H7 (cell line): ENCODE results near the gene MBOAT1. TPM values are rescaled to one million over a fixed set of nuclear protein-coding genes. Genes with fewer than 3 reads are reported as not detected.

Experiments
- DNase-seq: peaks from one replicate; pipeline ENCODE4 v3.0.0; 2012
- H3K27me3 ChIP-seq: 2 replicates; pipeline ENCODE4 v1.6.0; 2011; ENCODE audit warnings: mild to moderate bottlenecking, low read length; ENCODE audit not compliant: control insufficient read depth, insufficient read depth
- H3K36me3 ChIP-seq: replicated peaks from 2 replicates; pipeline ENCODE4 v1.5.1; 2011; ENCODE audit warnings: low read length; ENCODE audit not compliant: control insufficient read depth, insufficient read depth
- H3K4me3 ChIP-seq: 2 replicates; pipeline ENCODE4 v1.5.1; 2011; ENCODE audit warnings: low read depth, mild to moderate bottlenecking, control low read depth, low read length, moderate library complexity; ENCODE audit not compliant: insufficient read depth
- total RNA-seq: library from RNA; depleted of rRNA; stranded (reverse); fragments of >200 nt; shearing (Covaris generic); gene quantifications from 2 replicates; pipeline ENCODE4 v1.2.3, GENCODE V29; 2014

MBOAT1 gene
- total RNA-seq, 1 experiment from 2014 or later: 17.9 TPM

DNA sequence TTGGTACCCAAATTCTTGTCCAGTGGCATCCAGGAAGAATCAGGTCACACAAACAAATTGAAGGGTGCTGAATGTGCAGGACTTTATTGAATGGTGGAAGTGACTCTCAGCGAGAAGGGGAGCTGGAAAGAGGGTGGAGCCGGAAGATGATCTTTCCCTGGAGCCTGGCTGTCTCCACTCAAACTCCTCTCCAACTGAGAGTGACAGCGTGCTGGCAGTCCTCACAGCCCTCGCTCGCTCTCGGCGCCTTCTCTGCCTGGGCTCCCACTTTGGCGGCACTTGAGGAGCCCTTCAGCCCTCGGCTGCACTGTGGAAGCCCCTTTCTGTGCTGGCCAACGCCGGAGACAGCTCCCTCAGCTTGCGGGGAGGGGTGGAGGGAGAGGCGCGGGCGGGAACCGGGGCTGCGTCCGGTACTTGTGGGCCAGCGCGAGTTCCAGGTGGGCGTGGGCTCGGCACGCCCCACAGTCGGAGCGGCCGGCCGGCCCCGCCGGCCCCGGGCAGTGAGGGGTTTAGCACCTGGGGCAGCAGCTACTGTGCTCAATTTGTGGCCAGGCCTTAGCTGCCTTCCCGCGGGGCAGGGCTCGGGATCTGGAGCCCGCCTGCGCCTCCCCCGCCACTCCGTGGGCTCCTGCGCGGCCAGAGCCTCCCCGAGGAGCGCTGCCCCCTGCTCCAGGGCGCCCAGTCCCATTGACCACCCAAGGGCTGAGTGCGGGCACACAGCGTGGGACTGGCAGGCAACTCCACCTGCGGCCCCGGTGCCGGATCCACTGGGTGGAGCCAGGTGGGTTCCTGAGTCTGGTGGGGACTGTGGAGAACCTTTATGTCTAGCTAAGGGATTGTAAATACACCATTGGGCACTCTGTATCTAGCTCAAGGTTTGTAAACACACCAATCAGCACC, 26.7 kb upstream of the MBOAT1 start:
- Histone ChIP-seq H3K4me3 (peak overlapping the region; percentile 37; the same call in 1 of the 2 replicates), H3K27me3 (no peaks in the 10 kb centered on the region), H3K36me3 (no peaks in the 10 kb centered on the region)
- DNase-seq: peak; percentile 48

DNA sequence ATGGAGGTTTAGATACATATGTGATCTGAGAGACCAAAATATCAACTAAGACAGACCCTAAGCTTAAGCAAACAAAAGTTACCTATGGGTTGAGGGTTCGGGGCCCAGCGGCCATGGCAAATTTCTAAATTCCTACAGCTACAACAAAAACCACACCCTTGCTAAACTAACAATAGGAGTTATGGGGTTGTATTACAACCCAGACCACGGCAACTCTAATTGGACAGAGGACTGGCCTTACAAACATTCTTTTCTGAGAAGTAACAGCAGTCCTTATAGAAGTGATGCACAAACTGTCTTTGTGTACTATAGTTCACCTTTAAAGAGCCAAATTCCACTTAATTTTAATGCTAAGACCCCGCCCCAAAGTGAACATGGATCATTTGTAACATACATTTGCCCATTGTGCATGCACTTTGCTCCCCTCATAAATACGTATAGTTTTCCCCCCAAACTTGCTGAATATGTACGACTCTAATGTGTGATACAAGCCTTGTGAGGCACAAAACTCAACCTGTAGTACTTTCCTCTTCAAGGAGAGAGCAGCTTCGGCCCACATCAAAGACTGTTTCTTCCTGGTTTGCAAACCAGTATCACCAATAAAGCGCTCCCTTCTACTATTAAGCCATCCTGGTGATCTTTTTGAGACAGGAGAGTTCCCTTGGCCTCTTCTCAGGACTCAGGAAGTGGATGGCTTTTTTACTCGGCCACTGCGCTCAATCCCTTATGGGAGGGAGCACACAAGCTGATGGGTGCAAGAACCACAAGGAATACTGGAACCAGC, 25.6 kb upstream of the MBOAT1 start:
- DNase-seq: no peak
- H3K4me3 ChIP-seq: no peak overlapping the region
- no peaks in the 10 kb centered on the region for H3K27me3 ChIP-seq
- H3K36me3 ChIP-seq: no peaks in the 10 kb centered on the region

- Histone ChIP-seq H3K27me3 (no peaks in the 10 kb centered on the region), H3K4me3 (no peak overlapping the region), H3K36me3 (no peaks in the 10 kb centered on the region)
- DNase-seq: no peak
Observed at GRCh38 chr6:20236909-20237600, 24.8 kb upstream of the MBOAT1 start.

DNA sequence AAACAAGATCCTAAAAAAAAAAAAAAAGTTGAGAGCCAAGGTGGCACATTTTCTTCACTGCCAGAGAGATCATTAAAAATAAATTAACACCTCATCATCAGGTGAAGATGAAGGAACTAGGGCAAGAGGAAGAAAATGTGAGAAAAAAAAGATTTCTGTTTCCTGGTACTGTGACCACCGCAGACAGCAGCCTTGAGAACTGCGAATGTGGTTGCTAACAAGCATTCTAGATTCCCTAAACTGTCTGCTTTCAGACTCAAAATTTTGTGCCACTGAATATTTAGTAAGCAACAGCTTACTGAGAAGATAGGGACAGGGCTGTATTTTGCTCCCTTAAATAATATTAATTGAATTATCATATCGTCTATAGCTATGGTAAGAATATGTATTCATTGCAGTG, 24.1 kb upstream of the MBOAT1 start:
- Histone ChIP-seq H3K36me3 (no peaks in the 10 kb centered on the region), H3K4me3 (no peak overlapping the region), H3K27me3 (no peaks in the 10 kb centered on the region)
- DNase-seq: no peak

DNA sequence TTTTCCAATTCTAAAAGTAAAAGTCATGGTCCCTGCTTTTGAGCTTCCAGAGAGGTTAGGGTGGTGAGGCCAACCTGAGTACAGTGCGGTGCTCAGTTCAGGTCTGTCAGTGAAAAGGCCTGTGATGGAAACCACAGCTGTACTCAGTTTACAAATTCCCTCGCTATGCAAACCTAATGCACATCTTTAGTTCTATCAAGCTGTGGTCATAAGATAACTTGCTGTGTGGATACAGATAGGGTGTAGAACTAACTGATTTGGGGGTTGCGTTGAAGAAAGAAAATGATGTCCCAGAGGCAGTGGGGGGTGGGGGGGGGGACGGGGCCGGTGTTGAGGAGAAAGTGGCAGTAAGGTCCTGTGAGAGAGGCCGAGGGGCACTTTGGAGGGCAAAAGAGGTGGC, 22.8 kb upstream of the MBOAT1 start:
- no peaks in the 10 kb centered on the region for H3K27me3 ChIP-seq
- no peak overlapping the region for H3K4me3 ChIP-seq
- no peaks in the 10 kb centered on the region for H3K36me3 ChIP-seq
- no peak for DNase-seq

GRCh38 chr6:20234136-20234535, 21.9 kb upstream of the MBOAT1 start:
- Histone ChIP-seq H3K4me3 (no peak overlapping the region), H3K36me3 (no peaks in the 10 kb centered on the region), H3K27me3 (no peaks in the 10 kb centered on the region)
- no peak for DNase-seq

DNA sequence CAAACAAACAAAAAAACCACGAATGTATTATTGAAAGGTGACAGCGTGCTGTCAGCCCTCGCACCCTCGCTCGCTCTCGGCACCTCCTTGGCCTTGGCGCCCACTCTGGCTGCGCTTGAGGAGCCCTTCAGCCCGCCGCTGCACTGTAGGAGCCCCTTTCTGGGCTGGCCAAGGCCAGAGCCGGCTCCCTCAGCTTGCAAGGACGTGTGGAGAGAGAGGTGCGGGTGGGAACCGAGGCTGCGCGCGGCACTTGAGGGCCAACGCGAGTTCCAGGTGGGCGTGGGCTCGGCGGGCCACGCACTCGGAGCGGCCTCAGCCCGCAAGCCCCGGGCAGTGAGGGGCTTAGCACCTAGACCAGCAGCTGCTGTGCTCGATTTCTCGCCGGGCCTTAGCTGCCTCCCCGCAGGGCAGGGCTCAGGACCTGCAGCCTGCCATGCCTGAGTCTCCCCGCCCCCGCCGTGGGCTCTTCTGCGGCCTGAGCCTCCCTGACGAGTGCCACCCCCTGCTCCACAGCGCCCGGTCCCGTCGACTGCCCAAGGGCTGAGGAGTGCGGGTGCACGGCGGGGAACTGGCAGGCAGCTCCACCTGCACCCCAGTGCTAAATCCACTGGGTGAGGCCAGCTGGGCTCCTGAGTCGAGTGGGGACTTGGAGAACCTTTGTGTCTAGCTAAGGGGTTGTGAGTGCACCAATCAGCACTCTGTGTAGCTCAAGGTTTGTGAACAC, 20.9 kb upstream of the MBOAT1 start:
- no peaks in the 10 kb centered on the region for H3K36me3 ChIP-seq
- H3K4me3 ChIP-seq: no peak overlapping the region
- no peak for DNase-seq
- no peaks in the 10 kb centered on the region for H3K27me3 ChIP-seq

GRCh38 chr6:20232188-20232587, 19.9 kb upstream of the MBOAT1 start:
- DNase-seq: no peak
- H3K36me3 ChIP-seq: no peaks in the 10 kb centered on the region
- H3K4me3 ChIP-seq: no peak overlapping the region
- no peaks in the 10 kb centered on the region for H3K27me3 ChIP-seq

GRCh38 chr6:20230401-20231119, 18.3 kb upstream of the MBOAT1 start:
- no peaks in the 10 kb centered on the region for H3K27me3 ChIP-seq
- no peak overlapping the region for H3K4me3 ChIP-seq
- no peak for DNase-seq
- no peaks in the 10 kb centered on the region for H3K36me3 ChIP-seq

GRCh38 chr6:20229881-20230280, 17.6 kb upstream of the MBOAT1 start:
- no peak overlapping the region for H3K4me3 ChIP-seq
- no peaks in the 10 kb centered on the region for H3K27me3 ChIP-seq
- no peak for DNase-seq
- H3K36me3 ChIP-seq: no peaks in the 10 kb centered on the region

GRCh38 chr6:20227350-20227749, 15.1 kb upstream of the MBOAT1 start:
- Histone ChIP-seq H3K4me3 (no peak overlapping the region), H3K27me3 (no peaks in the 10 kb centered on the region), H3K36me3 (no peaks in the 10 kb centered on the region)
- DNase-seq: no peak

- Histone ChIP-seq H3K27me3 (no peaks in the 10 kb centered on the region), H3K4me3 (no peak overlapping the region), H3K36me3 (no peaks in the 10 kb centered on the region)
- DNase-seq: no peak
Observed at GRCh38 chr6:20223141-20223540, 10.9 kb upstream of the MBOAT1 start.

GRCh38 chr6:20221421-20221820, 9.2 kb upstream of the MBOAT1 start:
- no peak for DNase-seq
- no peaks in the 10 kb centered on the region for H3K36me3 ChIP-seq
- no peak overlapping the region for H3K4me3 ChIP-seq
- H3K27me3 ChIP-seq: no peaks in the 10 kb centered on the region

- Histone ChIP-seq H3K36me3 (no peaks in the 10 kb centered on the region), H3K27me3 (no peaks in the 10 kb centered on the region), H3K4me3 (no peak overlapping the region)
- DNase-seq: no peak
Observed at GRCh38 chr6:20220359-20220758, 8.1 kb upstream of the MBOAT1 start.
